BLaER1 treated with 17β-estradiol and CSF1 and Interleukin-3, amounts not matched to agents 10 nM and 100 nM (cell line): ENCODE measurements around the gene CDC5L.

Source experiments
- H3K27ac ChIP-seq, 11 experiments: shearing (Covaris generic); formaldehyde crosslinking; 2 replicates each; pipeline ENCODE4 v1.8.1; 2022
- H3K27me3 ChIP-seq, 11 experiments: shearing (Covaris generic); formaldehyde crosslinking; 2 replicates each; pipeline ENCODE4 v1.8.1; 2022
- H3K36me3 ChIP-seq, 11 experiments: shearing (Covaris generic); formaldehyde crosslinking; 2 replicates each; pipeline ENCODE4 v1.8.1; 2022
- H3K4me1 ChIP-seq, 10 experiments: shearing (Covaris generic); formaldehyde crosslinking; 2 replicates each; pipeline ENCODE4 v1.8.1; 2022
- H3K4me2 ChIP-seq, 11 experiments: shearing (Covaris generic); formaldehyde crosslinking; 2 replicates each; pipeline ENCODE4 v1.8.1; 2022
- H3K4me3 ChIP-seq, 10 experiments: shearing (Covaris generic); formaldehyde crosslinking; 2 replicates each; pipeline ENCODE4 v1.8.1; 2022
- H3K9ac ChIP-seq, 11 experiments: shearing (Covaris generic); formaldehyde crosslinking; 2 replicates each; pipeline ENCODE4 v1.8.1; 2022
- H3K9me3 ChIP-seq, 11 experiments: shearing (Covaris generic); formaldehyde crosslinking; replicated peaks in 1 of 11; 2 replicates each; pipeline ENCODE4 v1.8.1; 2022
- H4K20me1 ChIP-seq, 11 experiments: shearing (Covaris generic); formaldehyde crosslinking; 2 replicates each; pipeline ENCODE4 v1.8.1; 2022
- Cebpa-rat ChIP-seq, 11 experiments: shearing (Covaris generic); IDR thresholded peaks; 2 replicates each; pipeline ENCODE4 v1.8.1; 2022

CDC5L gene

GRCh38 chr6:44415873-44416502 is 28.5 kb downstream of the CDC5L start:
- Histone ChIP-seq H3K4me1 (peaks cover 0 to 5% (median 0%) of the 10 kb centered on the region in 10 experiments; a peak in 2 of 20 replicates), H3K4me2 (no peak overlapping the region), H4K20me1 (peaks cover 0 to 71% (median 35%) of the 10 kb centered on the region in 11 experiments; a peak in 18 of 22 replicates), H3K27me3 (no peaks in the 10 kb centered on the region), H3K27ac (no peak overlapping the region), H3K9ac (no peak overlapping the region), H3K4me3 (no peak overlapping the region), H3K36me3 (peaks cover 84 to 91% (median 89%) of the 10 kb centered on the region in 11 experiments), H3K9me3 (peaks cover 10 to 43% (median 29%) of the 10 kb centered on the region in 11 experiments; a peak in 21 of 22 replicates)
- TF ChIP-seq Cebpa-rat (IDR thresholded peaks at IDR 0.05): no peak

GRCh38 chr6:44422531-44422930 is 35.0 kb downstream of the CDC5L start:
- Histone ChIP-seq H3K9ac (no peak overlapping the region), H3K27ac (no peak overlapping the region), H3K27me3 (no peaks in the 10 kb centered on the region), H3K4me3 (no peak overlapping the region), H3K4me1 (no peaks in the 10 kb centered on the region), H3K9me3 (peaks cover 3 to 4% (median 3%) of the 10 kb centered on the region in 11 experiments; a peak in 21 of 22 replicates), H3K4me2 (no peak overlapping the region), H3K36me3 (peaks cover 85 to 91% (median 90%) of the 10 kb centered on the region in 11 experiments), H4K20me1 (peaks cover 0 to 43% (median 7%) of the 10 kb centered on the region in 11 experiments; a peak in 12 of 22 replicates)
- TF ChIP-seq Cebpa-rat (IDR thresholded peaks at IDR 0.05): no peak

DNA sequence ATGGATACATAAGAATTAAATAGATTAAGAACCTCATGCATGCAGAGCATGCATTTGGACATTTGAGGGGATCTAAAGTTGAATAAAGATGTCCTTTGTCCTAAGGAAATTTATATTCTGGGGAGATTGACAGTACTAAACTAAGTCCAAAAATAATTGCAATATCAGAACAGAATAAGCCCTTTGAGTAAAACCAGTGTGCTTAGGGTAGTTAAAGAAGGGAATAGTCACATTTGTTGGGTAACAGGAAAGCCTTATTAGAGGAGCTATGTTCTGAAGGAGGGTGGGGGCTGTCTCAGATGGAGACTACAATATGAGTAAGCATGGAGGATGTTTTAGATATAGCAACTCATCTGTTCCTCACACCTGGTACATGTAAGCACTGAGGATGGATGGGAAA is 35.8 kb downstream of the CDC5L start:
- no peaks in the 10 kb centered on the region for H3K4me1 ChIP-seq
- H4K20me1 ChIP-seq: peaks cover 0 to 41% (median 7%) of the 10 kb centered on the region in 11 experiments; a peak in 11 of 22 replicates
- peaks cover 87 to 95% (median 91%) of the 10 kb centered on the region in 11 experiments for H3K36me3 ChIP-seq
- no peak overlapping the region for H3K4me3 ChIP-seq
- H3K9me3 ChIP-seq: no peaks in the 10 kb centered on the region
- no peak overlapping the region for H3K9ac ChIP-seq
- H3K27ac ChIP-seq: no peak overlapping the region
- no peak overlapping the region for H3K4me2 ChIP-seq
- TF ChIP-seq Cebpa-rat (IDR thresholded peaks at IDR 0.05): no peak
- no peaks in the 10 kb centered on the region for H3K27me3 ChIP-seq

- Histone ChIP-seq H3K36me3 (peaks cover 92 to 100% (median 97%) of the 10 kb centered on the region in 11 experiments), H4K20me1 (peaks cover 0 to 33% (median 5%) of the 10 kb centered on the region in 11 experiments; a peak in 9 of 22 replicates), H3K9me3 (no peaks in the 10 kb centered on the region), H3K27me3 (no peaks in the 10 kb centered on the region), H3K4me2 (no peak overlapping the region), H3K27ac (no peak overlapping the region), H3K4me3 (no peak overlapping the region), H3K9ac (no peak overlapping the region), H3K4me1 (no peaks in the 10 kb centered on the region; a peak in 2 of 20 replicates)
- no peak for TF ChIP-seq Cebpa-rat (IDR thresholded peaks at IDR 0.05)
Observed at GRCh38 chr6:44425951-44426350, 38.4 kb downstream of the CDC5L start.

- Histone ChIP-seq H3K27me3 (no peaks in the 10 kb centered on the region), H4K20me1 (peaks cover 0 to 32% (median 0%) of the 10 kb centered on the region in 11 experiments; a peak in 7 of 22 replicates), H3K36me3 (peaks cover 81 to 99% (median 90%) of the 10 kb centered on the region in 11 experiments), H3K9ac (no peak overlapping the region), H3K4me2 (no peak overlapping the region), H3K4me3 (no peak overlapping the region), H3K27ac (no peak overlapping the region), H3K9me3 (no peaks in the 10 kb centered on the region), H3K4me1 (peaks cover 0 to 22% (median 11%) of the 10 kb centered on the region in 10 experiments; a peak in 15 of 20 replicates)
- TF ChIP-seq Cebpa-rat (IDR thresholded peaks at IDR 0.05): no peak
Observed at GRCh38 chr6:44428682-44429081, 41.2 kb downstream of the CDC5L start.

DNA sequence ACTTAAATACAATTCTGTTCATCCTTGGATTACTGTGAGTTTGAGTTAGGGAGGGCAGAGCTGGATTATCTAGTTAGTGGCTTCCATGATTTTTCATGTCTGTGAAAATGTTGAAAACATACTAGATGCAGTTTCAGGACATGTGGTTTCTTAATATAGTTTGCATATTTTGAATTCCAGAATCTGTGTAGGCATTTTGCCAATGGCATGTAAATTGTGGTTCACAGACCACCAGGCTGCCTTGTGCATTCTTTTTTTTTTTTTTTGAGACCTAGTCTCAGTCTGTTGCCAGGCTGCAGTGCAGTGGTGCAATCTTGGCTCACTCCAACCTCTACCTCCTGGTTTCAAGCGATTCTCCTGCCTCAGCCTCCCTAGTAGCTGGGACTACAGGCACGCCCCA is 42.8 kb downstream of the CDC5L start:
- Histone ChIP-seq H3K9ac (no peak overlapping the region), H3K9me3 (no peaks in the 10 kb centered on the region), H3K4me3 (no peak overlapping the region), H3K27me3 (no peaks in the 10 kb centered on the region), H3K36me3 (peaks cover 77 to 95% (median 86%) of the 10 kb centered on the region in 11 experiments), H3K4me2 (no peak overlapping the region), H3K4me1 (peaks cover 0 to 25% (median 11%) of the 10 kb centered on the region in 10 experiments; a peak in 15 of 20 replicates), H4K20me1 (peaks cover 0 to 42% (median 5%) of the 10 kb centered on the region in 11 experiments; a peak in 10 of 22 replicates), H3K27ac (no peak overlapping the region)
- no peak for TF ChIP-seq Cebpa-rat (IDR thresholded peaks at IDR 0.05)

DNA sequence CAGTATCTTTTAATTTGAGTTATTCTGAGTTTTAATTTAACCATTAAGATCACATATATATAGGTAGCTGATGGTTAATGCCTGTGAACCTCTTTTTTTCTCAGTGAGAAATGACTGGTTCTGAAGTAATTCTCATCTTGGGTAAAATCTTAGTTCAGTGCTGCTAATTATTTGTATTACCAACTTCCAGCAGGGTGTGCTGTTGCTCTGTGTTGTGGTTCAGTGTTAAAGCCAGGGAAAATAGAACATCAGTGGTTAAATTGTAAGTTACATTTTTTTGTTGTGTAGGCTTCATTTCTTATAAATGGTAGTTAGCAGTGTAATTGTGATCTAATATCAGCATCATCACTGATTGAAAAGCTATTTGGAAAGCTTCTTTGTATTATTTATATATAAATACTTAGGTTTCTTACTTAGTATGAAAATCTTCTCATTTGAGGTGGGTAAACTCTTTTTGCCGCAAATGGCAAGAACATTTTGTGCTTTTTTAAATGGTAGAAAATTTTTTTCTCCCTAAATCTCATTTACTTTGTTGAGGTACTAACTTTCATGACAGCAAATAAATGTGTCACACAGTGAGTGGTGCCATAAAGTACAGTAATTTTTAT is 43.7 kb downstream of the CDC5L start:
- TF ChIP-seq Cebpa-rat (IDR thresholded peaks at IDR 0.05): no peak
- no peak overlapping the region for H3K4me3 ChIP-seq
- H4K20me1 ChIP-seq: peaks cover 0 to 51% (median 11%) of the 10 kb centered on the region in 11 experiments; a peak in 10 of 22 replicates
- H3K27me3 ChIP-seq: no peaks in the 10 kb centered on the region
- H3K36me3 ChIP-seq: peaks cover 79 to 95% (median 85%) of the 10 kb centered on the region in 11 experiments
- H3K9ac ChIP-seq: peak overlapping the region in 4 of 11 experiments; percentile 4 to 36 (median 28); a peak in 4 of 22 replicates
- H3K9me3 ChIP-seq: no peaks in the 10 kb centered on the region
- peak overlapping the region in 6 of 11 experiments; percentile 6 to 48 (median 26); a peak in 11 of 22 replicates for H3K4me2 ChIP-seq
- peak overlapping the region in 7 of 11 experiments; percentile 23 to 55 (median 50); a peak in 13 of 22 replicates for H3K27ac ChIP-seq
- peaks cover 0 to 25% (median 11%) of the 10 kb centered on the region in 10 experiments; a peak in 15 of 20 replicates for H3K4me1 ChIP-seq

DNA sequence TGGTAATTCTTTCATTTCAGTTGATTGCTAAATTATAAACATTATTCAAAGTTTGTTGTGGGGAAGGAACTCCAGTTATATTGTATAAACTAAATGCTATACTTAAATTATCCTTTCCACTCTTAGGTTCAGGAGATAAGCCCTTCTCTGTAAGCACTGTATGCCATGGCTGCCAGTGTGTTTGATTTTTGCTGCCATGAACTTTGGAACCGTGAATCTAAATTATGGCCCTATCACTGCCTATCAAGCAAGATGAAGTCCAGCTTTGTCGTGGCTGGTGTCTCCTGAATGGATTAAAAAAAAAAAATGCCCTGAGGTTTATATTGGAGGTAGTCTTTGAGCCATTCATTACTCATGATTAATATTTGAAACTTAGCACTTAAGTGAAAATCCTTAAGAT is 44.7 kb downstream of the CDC5L start:
- Histone ChIP-seq H3K4me1 (peaks cover 0 to 25% (median 11%) of the 10 kb centered on the region in 10 experiments; a peak in 15 of 20 replicates), H3K27me3 (no peaks in the 10 kb centered on the region), H3K9me3 (no peaks in the 10 kb centered on the region), H3K36me3 (peaks cover 73 to 95% (median 83%) of the 10 kb centered on the region in 11 experiments), H3K4me2 (0 out of 22 replicates have a peak overlapping the region, but pooled peaks of 1 of the 11 experiments have one; percentile 48), H3K9ac (no peak overlapping the region), H3K4me3 (no peak overlapping the region), H3K27ac (peak overlapping the region in 3 of 11 experiments; percentile 50 to 55 (median 53); a peak in 3 of 22 replicates), H4K20me1 (peaks cover 0 to 61% (median 11%) of the 10 kb centered on the region in 11 experiments; a peak in 10 of 22 replicates)
- TF ChIP-seq Cebpa-rat (IDR thresholded peaks at IDR 0.05): no peak

GRCh38 chr6:44432726-44433125 is 45.2 kb downstream of the CDC5L start:
- Histone ChIP-seq H3K4me1 (peaks cover 0 to 25% (median 11%) of the 10 kb centered on the region in 10 experiments; a peak in 15 of 20 replicates), H3K27me3 (no peaks in the 10 kb centered on the region), H3K9ac (no peak overlapping the region; a peak in 1 of 22 replicates), H3K9me3 (no peaks in the 10 kb centered on the region), H3K4me2 (no peak overlapping the region), H3K4me3 (no peak overlapping the region), H3K27ac (no peak overlapping the region), H4K20me1 (peaks cover 0 to 63% (median 12%) of the 10 kb centered on the region in 11 experiments; a peak in 10 of 22 replicates), H3K36me3 (peaks cover 72 to 95% (median 83%) of the 10 kb centered on the region in 11 experiments)
- TF ChIP-seq Cebpa-rat (IDR thresholded peaks at IDR 0.05): no peak
